Stimulated activated naive CD4-positive, alpha-beta T cell (primary cell): ENCODE data around the gene GNA14.
"Not testable (repeated sequence)": the region's sequence is repeated elsewhere in the genome, so short reads cannot be mapped to it uniquely, and the experiment has no call there.

ENCODE experiments used
- DNase-seq, 6 experiments: peaks; one replicate each; lab custom pipeline; 2025; lab: John Stamatoyannopoulos, UW

The GNA14 gene

DNA sequence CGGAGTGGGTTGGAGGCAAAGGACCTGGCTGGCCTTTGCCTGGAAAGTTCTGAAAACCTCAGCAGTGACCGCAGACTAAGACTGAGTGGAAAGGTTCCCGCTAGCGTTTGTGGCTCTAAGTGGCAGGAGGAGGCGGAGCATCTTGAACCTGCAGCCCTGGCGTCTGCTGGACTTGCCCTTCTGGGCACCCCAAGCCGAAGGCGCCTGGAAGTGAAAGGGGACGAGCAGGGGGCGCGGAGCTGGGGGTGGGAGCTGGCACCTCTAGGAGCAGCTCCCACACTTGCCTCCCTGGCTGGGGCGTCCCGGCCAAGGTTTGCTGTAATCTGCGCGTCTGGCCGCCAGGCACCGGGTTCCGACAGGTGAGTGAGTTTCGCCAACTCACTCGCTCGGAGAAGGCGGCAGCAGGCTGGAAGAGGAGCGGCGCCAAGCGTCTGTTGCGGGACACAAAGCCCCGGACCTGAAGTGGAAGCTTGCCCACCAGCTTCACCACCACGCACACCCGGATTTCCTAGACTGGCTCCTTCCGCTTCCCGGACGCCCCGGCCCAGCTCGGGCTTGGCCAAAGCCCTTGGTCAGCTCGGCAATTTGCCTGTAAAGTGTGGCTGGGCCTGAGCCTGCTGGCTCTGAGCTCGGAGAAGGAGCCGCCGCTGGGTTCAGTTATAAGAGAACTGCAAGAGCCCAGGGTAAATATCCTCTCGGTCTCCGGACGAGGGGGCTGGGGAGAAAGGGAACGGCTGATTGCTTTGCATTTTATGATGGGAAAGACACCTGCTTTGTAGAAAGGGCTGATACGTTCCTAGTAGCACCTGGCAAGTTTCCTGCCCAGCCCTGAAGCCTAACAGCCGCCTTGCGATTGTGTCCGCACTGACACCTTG is at the start of gene GNA14:
Gene GNA14, minus strand, starts transcription at position 89 of the 875 bp plus-strand sequence. CDS start 529 bp downstream, outside the sequence.
- no peak for DNase-seq

DNA sequence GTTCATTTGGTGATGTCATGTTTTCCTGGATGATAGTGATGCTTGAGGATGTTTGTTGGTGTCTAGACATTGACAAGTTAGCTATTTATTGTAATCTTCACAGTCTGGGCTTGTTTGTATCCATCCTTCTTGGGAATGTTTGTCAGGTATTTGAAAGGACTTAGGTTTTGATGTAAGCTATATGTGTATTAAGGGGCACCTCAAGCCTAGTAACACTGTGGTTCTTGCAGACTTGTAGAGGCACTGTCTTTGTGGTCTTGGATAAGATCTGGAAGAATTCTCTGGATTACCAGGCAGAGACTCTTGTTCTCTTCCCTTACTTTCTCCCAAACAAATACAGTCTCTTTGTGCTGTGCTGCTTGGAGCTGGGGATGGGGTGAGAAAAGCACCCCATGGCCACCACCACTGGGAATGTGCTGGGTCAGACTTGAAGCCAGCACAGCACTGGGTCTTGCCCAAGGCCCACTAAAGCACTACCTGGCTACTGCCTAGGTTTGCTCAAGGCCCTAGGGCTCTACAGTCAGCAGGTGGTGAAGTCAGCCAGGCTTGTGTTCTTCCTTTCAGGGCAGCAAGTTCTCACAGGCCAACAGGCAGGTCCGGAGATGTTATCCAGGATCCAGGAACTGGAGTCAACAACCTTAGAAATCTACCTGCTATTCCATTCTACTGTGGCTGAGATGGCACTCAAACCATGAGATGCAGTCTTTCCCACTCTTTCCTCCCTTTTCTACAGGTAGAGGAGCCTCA is 49.3 kb upstream of the GNA14 start:
- no peak for DNase-seq

DNA sequence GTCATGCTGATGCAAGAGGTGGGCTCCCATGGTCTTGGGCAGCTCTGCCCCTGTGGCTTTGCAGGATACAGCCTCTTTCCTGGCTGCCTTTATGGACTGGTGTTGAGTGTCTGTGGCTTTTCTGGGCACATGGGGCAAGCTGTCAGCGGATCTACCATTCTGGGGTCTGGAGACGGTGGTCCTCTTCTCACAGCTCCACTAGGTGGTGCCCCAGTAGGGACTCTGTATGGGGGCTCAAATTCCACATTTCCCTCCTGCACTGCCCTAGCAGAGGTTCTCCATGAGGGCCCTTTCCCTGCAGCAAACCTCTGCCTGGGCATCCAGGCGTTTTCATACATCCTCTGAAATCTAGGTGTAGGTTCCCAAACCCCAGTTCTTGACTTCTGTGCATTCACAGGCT is 42.6 kb upstream of the GNA14 start:
- DNase-seq: not testable (repeated sequence)

DNA sequence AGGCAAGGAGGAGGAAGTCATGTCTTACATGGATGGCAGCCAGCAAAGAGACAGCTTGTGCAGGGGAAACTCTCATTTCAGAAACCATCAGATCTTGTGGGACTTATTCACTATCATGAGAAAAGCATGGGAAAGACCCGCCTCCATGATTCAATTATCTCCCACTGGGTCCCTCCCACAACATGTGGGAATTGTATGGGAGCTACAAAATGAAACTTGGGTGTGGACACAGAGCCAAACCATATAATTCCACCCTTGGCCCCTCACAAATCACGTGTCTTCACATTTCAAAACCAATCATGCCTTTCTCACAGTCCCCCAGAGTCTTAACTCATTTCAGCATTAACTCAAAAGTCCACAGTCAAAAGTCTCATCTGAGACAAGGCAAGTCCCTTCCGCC is 42.0 kb upstream of the GNA14 start:
- DNase-seq: not testable (repeated sequence)

DNA sequence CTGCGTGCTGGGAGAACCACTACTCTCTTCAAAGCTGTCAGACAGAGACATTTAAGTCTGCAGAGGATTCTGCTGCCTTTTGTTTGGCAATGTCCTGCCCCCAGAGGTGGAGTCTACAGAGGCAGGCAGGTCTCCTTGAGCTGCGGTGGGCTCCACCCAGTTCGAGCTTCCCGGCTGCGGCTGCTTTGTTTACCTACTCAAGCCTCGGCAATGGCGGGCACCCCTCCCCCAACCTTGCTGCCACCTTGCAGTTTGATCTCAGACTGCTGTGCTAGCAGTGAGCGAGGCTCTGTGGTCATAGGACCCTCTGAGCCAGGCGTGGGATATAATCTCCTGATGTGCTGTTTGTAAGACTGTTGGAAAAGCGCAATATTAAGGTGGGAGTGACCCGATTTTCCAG is 39.6 kb upstream of the GNA14 start:
- not testable (repeated sequence) for DNase-seq

DNA sequence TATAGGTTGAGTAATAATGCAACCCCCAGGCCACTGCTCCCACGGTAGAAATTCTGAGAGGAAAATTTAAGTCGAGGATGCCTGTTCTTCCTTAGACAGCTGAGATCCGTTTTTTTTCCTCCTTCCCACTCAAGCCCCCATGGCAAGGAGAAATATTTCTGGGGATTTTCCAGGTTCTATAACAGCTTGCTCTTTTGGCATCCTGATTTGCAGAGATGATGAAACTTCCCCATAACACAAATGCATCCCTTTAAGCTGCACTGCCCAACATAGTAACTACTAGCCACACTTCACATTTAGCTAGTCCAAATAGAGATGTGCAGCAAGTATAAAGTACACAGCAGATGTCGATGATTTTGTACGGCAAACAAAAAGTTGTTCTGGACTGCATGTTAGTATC is 32.5 kb upstream of the GNA14 start:
- no peak for DNase-seq

DNA sequence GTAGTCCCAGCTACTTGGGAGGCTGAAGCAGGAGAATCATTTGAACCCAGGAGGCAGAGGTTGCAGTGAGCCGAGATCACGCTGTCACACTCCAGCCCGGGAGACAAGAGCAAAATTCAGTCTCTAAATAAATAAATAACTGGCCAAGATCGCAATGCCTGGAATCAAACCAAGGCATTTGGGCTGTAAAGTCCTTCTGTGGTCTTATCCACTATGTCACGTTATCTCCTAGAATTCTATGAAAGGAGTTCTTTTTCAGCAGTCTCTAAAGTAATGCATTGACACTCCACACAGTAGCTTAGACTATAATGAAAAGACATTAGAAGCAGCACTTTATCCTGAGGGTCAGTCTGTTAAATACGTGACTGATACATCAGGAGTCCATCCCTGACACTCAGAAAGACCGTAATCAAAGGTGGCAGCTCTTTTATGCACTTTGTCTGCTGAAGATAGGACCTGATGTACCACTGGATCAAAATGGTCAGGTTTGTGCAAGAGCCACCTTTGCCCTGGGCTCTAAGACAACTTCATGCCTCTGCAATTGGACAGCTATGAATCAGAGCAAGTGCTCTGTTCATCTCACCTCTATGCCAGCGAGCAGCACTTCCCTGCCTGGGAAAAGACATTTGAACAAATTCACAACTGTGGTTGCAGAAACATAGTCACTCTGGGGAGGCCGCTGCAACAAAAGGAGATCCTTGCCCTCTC is 31.7 kb upstream of the GNA14 start:
- no peak for DNase-seq

DNA sequence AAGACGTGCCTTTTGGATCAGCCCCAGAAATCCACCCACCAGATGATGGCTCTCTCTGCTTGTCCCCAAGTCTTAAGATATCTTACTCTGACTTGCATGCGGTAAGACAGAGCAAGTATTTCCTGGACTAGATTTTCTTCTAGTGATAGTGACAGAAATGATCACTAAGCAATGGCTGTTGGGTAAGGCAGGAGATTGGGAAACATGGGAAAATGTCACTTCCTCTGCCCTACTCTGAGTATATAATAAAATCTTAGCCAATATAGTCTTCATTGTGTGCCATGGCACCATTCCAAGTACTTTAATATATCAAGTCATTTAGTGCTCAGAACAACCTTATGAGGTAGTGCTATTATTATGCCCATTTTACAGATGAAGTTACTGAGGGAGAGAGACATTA is 31.0 kb upstream of the GNA14 start:
- no peak for DNase-seq

DNA sequence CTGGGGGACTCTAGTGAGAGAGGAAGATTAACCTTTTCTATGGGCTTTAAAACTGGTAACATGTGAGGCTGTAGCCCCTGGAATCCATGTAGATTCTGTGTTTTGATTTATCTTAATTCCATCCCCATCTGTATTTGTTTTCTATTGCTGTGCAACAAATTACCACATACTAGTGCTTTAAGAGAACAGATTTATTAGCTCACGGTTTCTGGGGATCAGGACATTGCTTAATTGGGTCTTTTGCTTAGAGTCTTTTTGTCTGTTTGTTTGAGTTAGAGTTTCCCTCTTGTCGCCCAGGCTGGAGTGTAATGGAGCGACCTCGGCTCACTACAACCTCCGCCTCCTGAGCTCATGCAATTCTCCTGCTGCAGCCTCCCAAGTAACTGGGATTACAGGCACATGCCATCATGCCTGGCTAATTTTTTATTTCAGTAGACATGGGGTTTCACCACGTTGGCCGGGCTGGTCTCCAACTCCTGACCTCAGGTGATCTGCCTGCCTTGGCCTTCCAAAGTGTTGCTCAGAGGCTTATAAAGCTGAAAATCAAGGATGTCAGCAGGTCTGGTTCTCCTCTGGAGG is 29.9 kb upstream of the GNA14 start:
- no peak for DNase-seq

DNA sequence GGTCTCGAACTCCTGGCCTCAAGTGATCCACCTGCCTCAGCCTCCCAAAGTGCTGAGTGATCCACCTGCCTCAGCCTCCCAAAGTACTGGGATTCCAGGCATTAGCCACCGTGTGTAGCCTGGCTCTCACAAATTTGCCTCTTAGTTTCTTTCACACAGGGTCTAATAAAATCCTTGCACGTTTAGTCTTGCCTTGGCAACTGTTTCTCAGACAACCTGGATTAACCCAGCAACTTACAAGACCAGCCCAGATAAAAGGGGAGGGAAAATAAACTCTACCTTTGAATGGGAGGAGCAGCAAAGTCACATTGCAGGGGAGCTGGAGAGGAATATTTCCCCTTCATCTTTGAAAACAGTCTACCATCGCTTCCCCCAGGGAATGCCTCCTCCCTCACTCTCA is 29.3 kb upstream of the GNA14 start:
- DNase-seq: no peak

DNA sequence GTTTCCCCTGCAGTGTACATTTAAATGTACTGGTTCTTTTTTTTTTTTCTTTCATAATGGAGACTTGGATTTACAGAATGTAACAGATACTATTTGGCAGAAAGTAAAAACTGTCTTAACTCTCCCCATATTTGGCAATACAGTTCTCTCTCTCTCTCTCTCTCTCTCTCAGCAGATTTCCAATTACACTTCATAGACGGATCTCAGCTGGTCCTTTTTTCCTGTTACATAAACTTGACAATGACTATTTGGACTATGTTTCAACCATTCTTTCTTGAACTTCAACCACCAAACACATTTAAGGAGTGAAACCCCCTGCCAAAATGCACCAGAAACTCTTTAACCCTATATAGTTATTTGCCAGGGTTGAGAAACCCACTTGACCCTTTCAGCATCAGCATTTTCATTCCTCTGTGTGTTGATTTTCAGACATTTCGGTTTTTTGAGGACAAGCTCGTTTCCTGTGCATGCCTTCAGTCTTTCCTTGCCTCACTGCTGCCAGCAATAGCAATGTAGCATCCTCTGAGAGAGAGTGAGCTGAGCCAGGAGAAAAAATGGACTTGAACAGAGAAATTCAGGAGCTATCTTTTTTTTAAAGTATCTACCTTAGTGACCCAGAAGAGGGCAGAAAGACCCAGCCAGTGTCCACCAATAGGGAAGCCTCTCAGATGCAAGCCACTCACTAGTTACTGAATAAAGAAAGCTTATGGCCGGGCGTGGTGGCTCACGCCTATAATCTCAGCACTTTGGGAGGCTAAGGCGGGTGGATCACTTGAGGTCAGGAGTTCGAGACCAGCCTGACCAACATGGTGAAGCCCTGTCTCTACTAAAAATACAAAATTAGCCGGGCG is 26.0 kb upstream of the GNA14 start:
- DNase-seq: no peak

DNA sequence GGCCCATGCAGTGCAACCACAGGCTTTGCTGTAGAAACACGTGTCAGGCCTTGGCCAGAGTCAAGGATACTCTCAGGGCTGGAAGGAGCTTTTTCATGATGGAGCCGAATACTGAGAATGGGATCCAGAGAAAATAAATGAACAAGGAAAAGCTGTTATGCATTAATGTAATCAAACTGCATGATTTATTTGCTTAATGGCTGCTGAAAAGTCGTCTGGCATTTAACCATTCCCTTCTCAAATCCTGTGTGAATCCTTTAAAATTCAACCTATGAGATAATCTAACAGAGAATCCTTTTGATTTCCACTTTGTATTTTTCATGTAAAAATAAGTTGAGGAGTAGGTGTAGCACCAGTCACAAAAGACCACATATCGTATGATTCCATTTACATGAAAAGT is 24.1 kb upstream of the GNA14 start:
- DNase-seq: no peak

DNA sequence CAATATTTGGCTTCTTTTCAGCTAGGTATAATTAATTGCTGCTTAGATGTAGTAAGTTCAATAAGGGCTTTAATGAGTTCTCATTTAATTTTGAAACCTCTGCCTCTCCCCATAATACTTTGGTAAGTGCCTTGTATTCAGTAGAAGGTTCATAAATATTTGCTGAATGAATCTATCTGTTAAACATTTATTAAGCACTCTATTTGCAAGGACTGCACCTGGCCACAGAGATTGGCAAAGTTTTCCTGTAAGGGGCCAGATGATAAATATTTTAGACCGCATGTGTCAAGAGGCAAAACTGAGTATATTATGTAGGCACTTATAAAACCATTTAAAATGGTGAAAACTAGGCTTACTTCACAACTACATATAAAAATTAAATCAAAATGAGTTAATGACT is 19.0 kb upstream of the GNA14 start:
- DNase-seq: no peak

DNA sequence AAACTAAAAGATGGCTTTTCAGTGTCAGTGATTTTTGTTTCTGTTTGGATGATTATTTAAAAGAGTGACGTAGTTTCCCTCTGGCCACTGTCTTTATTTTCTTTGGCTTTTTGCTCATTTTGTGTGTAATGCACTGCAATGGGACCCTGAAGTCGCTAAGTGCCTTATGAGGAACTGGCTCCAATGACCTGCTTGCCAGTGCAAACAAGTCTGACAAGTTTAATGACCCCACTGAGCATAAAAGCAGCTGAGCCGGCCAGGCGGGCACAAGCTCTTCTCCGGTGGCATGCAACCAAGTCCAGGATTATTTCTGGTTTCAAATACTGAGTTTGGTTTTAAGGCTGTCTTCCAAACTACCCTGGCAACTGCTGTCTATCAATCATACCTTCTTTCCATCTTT is 15.6 kb upstream of the GNA14 start:
- DNase-seq: no peak

DNA sequence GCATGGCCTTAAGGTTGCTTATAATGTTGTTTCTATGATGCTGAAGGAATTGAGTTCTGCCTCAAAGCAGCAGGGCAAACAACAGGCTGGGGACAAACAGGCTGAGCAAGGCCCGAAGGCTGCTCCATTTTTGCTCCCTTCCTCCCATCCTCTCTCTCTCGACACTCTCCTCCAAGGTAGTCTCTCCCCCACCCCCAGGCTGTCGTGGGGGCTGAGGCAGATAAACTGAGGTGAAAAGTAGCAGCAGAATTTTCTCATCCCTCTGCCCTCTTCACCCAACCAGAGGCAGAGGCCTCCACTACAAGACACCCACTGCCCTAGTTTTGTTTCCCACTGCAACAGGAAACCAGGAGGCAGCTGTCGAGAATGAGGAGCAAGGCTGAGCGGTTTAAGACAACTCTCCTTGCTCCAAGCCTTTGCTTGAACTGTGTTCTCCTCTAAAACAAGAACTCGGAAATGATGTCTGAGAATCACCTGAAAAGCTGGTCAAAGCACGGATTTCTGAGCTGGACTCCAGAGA is 13.5 kb upstream of the GNA14 start:
- DNase-seq: no peak

DNA sequence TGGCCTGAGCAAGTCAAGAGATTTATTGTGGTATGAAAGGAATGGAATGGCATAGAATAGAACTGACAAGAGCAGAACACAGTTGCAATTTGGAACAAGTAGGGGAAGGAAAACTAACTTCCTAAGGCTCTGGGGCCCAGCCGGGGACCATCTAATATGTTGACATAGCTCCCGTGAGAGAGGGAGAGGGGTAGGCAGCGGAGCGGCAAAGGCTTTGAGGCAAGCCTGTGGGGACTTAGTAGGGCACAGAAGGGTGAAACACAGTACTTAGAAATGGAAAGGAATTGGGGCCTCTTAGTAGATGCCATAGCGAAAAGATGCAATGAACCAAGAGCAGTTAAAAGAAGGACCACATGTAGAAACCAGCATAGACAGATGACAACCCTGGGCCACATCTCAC is 11.8 kb upstream of the GNA14 start:
- no peak for DNase-seq

DNA sequence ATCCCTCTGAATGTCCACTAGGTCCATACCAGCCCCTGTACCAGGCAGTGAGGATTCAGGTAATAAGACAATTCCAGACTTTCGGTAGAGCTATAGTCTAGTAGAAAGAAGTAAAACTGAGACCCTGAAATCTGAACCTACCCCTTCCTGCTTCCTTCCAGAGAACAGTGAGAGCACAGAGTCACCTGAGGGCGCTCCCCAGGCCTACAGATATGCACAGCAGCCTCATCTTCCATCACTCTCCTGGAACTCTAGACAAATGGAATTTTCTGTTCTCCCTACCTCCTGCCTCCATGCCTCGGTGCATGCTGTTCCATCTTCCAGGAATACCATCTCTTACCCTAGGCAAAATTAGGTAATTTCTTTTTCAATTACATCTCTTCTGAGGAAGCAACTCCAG is 3.1 kb upstream of the GNA14 start:
- no peak for DNase-seq

DNA sequence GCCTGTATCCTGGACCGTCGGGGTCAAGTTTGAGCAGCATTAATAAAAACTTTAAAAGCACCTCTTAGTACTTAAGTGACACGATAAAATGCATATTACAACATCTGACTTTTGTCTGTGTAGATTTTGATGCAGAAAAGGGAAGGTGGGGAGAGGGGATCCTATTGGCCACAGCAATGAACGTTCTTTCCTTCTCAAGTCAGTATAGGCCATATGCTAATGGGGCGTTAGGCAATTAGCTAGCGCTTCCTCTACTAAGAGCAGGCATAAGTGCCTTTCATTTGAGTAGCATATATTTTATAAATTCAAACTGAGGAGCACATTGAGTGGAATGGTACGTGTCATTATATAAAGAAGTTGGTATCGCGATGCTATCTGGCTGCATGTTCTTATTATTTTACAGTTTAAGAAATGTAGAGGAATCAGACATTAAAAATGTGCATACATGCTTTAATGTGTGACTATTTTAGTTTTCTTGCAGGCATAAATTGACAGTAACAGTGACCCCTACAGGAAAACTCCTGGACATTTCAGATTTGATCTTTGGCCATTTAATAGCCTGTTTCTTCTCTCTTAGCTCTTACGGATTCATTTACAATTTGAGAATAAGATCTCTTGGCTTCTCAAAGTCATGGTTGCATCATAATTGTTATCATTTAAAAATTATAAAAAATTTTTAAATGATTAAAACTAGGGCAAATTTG is 1.1 kb upstream of the GNA14 start:
- no peak for DNase-seq

DNA sequence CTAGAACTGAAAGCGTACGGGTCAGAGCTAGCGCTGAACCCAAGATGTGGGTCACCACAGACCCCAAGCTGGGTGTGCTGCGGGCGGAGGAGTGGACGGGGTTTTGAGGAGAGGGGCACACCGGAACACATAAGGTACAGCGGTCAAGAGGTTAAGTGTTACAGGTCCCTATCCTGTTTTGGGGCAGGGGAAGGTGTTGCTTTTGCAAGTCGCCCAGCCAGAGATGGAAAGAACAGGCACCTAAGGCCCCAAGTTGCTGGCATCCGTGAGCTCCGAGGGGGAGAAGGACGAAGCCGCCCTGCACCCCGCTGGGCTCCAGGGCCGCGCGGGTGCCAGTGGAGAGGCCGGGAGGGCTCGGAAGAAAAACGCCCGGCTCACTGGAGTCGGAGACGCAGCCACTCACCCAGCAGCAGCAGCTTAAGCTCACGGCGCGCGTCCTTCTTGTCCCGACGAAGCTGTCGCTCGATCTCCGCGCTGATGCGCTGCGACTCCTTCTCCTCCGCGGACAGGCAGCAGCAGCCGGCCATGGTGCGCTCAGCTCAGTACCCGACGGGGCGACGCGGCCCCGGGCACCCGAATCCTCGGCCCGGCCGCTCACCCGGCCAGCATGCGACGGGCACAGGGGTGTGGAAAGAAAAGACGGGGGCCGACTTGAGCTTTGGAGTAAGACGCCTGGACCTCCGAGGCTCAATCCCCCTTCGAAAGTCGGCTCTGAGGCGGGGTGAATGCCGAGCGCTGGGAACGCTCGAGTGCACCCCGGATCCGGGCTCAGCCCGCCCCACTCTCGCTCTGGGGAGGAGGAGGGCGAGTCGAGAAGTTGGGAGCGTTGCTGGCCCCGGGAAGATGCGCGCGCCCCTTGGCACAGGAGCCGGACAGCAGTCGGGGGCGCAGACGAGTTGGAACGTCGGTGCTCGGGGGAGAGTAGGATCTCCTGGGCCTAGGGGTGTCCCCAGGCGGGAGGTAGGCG is 572 bp downstream of the GNA14 start:
- DNase-seq: no peak
